Stimulated activated naive CD8-positive, alpha-beta T cell treated with anti-CD3 and anti-CD28 coated beads, Interleukin-15, Interleukin-2, amounts not matched to agents 100 U/mL and 50 U/mL, for 24 hours (primary cell): ENCODE measurements around the gene LRRC18.

Source experiments
- ATAC-seq: fragments of 150-1000 bp; cut with Tn5 transposase; one replicate; pipeline ENCODE4 v1.10.0; 2021
- DNase-seq: peaks from one replicate; pipeline ENCODE4 v3.0.0; 2021

Gene LRRC18

DNA sequence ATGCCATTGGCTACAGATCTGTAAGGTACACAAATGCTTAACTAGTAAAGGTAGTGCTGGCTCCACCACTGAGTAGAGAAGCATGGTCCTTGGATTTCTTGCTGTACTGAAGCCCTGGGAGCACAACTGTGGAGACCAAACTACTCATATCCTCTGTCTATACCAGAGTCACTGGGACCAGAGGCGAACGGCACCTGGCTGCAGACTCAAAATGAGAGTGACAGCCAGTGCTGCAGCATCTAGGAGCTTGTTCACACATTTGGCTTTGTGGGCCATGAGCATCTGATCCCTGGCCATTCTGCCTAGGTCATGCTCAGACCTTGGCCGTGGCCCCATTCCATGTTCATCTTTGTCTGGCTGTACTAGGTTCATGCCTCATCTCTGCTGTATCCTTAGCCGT is 31.9 kb downstream of the LRRC18 start:
- DNase-seq: no peak
- no peak for ATAC-seq

GRCh38 chr10:48906841-48907240 is 32.8 kb downstream of the LRRC18 start:
- DNase-seq (no peak), ATAC-seq (no peak)

GRCh38 chr10:48905311-48905710 is 34.3 kb downstream of the LRRC18 start:
- ATAC-seq (no peak), DNase-seq (no peak)

DNA sequence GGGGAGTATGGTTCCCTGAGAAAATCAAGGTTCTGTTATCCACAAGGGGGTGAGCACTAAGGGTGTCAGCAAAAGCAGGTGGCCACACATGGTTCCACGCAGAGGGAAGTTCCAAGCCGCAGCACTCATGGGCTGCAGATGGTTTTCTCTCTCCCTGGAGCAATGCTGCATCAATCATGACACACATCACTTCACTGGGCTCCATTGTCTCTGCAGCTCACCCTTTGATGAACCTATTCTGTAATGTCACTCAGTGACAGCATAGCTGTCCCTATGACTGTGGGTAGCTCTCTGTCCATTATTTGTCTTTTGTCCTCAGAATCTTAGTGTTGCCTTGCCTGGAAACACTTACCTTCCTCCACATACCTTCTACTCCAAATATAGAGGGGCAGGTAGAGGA is 34.8 kb downstream of the LRRC18 start:
- ATAC-seq (no peak), DNase-seq (no peak)

GRCh38 chr10:48903151-48903550 is 36.5 kb downstream of the LRRC18 start:
- DNase-seq (no peak), ATAC-seq (no peak)

DNA sequence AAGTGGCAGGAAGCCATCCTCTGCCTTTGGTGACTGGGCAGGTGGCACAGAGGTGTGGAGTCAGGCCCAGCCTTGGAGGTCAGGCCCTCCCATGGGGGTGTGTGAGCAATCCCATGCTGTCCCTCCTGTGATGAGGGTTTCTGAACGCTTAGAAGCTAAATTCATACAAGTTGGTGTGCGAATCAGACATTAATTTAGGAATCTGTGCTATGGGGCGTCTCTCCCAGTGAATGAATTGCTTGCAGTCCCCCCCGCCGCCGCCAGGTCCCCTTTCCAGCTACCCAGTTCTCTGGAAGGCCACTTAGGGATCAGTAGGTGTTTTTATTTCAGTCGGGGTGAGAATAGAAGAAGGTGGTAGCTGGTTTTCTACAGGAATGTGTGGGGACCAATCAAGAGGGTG is 37.5 kb downstream of the LRRC18 start:
- DNase-seq (no peak), ATAC-seq (no peak)

- ATAC-seq: no peak
- DNase-seq: no peak
These were observed 38.3 kb downstream of the LRRC18 start for GRCh38 chr10:48901319-48901718.

DNA sequence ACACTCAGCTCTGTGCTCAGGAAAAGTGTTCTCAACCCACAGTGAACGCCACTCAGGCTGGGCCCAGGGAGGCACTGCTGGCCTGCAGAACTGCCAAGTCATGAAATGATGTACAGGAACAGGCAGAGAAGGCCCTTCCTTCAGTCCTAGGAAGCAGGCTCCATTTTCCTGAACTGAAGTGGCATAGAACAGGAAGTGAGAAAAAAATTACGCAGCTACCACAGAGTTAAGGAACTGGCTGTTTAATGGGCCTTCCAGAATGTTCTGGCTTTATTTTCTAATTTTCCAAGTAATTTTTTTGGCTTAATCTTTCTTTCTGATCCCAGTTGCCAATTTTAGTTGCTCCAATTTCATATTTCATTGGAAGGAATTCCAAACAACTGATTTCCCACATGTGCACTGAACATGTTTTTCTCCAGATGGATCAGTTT is 39.3 kb downstream of the LRRC18 start:
- DNase-seq (no peak), ATAC-seq (no peak)

GRCh38 chr10:48899781-48900180 is 39.9 kb downstream of the LRRC18 start:
- DNase-seq (no peak), ATAC-seq (no peak)

DNA sequence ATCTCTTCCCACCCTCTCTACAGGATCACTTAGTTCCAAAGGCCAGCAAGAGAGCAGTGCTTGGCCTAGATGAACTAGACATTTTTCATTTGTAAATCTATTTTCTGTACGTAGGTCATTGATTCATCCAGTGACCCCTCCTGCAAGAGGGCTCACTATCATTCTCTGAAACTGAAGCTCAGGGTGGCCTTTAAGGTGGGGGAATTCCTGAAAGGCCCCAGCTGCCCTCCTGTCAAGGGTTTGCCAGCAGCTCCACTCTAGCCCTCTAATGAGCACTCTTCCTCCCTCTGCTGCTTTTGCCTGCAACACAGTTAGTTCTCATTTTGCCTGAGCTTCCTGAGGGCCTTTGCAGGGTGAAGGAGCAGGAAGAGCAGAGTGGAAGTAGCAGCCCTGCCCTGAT is 41.2 kb downstream of the LRRC18 start:
- ATAC-seq (no peak), DNase-seq (no peak)

- ATAC-seq: no peak
- DNase-seq: no peak
These were observed 42.2 kb downstream of the LRRC18 start for GRCh38 chr10:48897441-48897790.

DNA sequence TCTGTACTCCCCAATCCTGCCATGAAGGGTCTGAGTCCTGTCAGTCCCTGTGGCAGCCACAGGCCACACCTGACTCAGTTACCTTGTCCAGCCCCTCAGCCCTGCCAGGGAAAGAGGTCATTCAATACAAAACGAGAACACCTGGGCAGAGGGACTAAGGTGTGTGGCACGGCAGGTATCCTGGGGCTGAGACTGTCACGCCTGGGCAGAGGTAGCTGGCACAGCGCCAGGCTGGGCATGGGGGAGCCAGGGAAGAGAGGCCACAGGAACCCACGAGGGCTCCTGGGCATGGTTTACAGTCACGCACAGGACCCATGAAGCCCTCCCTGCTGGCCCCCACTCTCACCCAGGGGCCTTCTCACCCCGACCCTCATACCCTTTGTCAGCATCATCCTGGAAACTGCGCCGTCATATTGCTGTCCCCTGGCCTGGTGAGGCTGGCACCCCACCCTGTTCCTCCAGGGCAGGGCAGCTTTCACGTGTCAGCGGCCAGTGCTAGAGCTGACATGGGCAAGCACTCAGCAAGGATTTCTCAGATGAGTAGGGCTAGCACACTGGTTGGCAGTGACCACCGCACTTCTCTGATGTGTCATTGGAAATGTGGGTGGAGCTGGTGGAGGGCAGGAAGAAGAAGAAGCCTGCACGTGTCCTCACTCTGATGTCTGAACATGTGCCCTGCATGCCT is 42.7 kb downstream of the LRRC18 start:
- DNase-seq: no peak
- no peak for ATAC-seq

GRCh38 chr10:48895803-48896195 is 43.8 kb downstream of the LRRC18 start:
- ATAC-seq: no peak

DNA sequence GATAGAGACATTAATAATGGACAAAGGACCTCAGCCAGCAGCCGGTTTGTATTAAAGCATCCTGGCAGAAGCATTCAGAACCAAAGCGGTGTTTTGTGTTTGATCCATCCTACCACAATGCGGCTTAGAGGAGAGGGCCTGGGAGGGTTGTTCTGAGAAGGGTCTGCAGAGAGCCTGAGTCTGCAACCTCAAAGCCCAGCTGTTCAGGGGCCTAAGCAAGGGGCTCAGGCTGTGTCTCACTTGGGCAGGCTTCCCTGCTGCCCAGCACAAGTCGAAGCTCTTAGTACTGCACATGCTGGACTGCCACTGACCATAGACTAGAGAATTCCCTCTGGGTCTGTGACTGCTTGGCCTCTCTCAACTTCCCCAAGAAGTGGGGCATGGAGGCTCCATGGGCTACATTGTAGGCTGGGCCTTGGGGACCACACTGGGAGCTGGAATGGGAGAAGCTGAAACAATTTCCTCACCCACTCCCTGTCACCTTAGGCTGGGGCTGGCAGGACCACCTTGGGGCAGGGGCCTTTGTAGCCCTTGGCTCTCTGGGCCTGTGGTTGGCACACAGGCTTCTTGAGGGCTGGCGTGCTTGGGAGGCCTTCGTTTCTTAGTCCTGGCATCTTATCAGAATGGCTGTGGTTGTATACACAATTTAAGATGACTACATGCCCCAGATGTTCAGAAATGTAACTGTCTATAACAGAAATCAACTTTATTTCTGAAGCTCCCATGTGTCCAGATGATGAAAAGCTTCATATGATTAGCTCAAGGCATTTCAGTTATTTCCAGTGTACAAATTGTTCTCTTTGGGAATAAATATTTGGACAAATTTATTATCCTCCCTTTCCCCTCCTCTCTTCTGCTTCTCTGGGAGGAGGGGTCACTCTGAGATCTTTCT is 44.5 kb downstream of the LRRC18 start:
- DNase-seq: no peak
- ATAC-seq: no peak

More at GRCh38 chr10:48895803-48896195, 43.8 kb downstream of the LRRC18 start:
- DNase-seq: no peak

DNA sequence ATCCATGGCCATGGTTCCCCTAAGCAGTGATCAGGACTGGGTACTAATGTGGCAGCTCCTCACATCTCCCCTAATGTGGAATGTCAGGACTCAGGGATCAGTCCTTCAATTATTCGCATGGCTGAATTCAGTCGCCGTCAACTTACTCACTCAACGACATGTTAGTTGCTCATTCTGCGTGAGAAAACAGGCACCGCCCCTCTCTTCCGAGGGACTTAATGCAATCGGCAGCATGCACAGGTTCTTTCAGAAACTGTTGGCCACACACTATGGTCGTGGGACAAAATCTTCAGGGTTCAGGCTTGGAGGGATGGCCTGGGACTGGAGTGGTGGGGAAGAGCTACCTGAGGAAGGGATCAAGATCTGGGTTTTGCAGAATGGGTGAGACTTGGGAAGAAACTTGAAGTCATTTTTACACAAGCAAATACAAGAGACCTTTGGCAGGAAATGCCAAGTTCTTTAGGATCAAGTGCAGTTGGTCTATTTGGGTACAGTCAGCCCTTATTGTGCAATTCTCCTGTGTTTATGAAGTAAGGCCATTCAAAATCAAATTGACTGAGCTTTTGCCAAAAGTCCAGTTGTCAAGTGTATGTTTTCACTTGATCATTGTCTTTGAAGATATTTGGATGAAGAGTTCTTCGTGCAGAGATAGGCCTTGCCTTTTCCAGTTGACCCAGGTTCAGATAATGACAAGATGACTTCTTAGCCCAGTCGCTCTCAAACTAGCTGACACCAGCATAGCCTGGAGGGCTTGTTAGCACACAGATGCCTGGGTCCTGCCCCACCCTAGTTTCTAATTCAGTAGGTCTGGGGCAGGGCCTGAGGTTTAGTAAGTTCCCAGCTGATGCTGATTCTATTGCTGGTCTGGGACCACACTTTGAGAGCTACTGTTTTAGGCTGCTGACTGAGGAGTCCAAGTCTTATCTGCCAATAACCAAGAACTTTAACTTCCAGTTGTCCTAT is 48.5 kb downstream of the LRRC18 start:
- DNase-seq: no peak
- ATAC-seq: no peak

GRCh38 chr10:48887982-48888381 is 51.7 kb downstream of the LRRC18 start:
- no peak for ATAC-seq
- DNase-seq: no peak

- ATAC-seq (no peak), DNase-seq (no peak)
These were observed 54.3 kb downstream of the LRRC18 start for GRCh38 chr10:48885376-48885775.

DNA sequence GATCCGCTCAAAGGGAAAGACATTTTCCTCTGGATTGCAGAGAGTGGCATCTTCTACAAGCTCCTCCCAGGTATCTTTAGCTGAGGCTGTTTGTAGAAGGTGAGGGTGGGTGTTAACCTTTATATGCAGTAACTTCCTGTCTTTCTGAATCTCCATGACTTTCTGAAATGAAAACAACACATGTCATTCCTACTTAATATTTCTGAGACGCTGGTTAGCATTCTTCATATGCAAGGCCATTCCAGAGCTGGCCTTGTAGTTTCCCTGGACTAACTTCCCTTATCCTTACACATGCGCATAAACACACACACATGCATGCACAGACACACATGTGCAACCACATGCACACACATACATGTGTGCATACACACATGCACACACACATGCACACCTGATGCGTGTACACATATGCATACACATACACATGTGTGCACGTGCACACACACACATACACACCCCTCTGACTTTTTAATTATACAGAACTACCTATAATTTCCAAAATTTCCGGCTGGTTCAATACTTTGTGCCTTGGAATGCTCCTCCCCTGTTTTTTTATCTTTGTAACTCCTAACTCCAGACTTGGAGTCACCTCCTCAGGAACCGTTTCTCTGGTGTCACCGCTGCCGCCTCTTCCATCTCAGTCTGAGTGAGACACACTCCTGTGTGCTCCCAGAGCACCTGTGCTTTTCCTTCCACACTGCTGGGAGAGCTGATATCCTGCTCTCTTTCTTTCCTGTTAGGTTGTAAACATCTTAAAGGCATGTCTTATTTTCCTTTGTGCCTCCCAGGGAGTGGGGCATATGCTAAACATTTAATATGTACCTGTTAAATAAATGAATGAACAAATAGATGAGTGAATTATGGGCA is 55.2 kb downstream of the LRRC18 start:
- DNase-seq (no peak), ATAC-seq (no peak)

- no peak for ATAC-seq
- DNase-seq: no peak
These were observed 55.9 kb downstream of the LRRC18 start for GRCh38 chr10:48883701-48884100.

DNA sequence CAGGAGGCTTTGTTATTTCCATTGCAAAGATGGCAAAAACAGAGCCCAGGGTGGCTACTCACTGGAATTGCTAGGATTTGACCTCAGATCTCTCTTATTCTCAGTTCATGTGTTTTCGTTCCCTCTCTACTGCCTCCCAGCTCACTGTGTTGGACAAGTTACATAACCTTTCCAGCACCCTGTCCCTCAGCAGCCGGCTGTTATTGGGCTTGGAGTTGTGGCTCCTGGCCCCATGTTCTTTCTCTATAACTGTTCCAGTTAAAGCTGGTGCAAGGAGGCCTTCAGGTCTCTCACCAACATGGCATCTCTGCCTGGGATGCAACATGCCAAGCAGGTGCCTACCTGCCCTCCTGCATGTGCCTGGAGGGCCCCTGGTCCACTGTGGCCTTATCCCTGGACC is 56.8 kb downstream of the LRRC18 start:
- ATAC-seq (no peak), DNase-seq (no peak)

DNA sequence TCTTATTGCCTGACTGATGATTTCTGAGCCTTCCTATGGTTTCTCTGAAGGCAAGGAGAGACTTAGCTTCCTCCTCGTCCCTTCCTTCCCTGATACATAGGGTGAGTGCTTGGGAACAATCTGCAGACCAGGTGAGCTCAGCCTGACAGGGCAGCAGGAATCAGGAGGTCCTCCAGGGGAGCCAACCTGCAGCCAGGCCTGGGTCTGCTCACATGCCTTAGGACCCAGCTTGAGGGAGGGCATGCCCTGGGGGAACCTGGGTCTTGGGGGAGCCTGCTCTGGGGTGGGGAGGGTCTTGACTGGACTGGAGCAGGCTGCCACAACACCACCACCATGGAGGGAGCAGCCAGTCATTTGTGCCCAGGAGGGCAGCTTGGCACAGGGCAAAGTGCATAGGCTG is 57.7 kb downstream of the LRRC18 start:
- ATAC-seq (no peak), DNase-seq (no peak)
